Bronchial epithelial cell (primary cell): Measurements from ENCODE around the gene CDC25B. TPM values are rescaled to one million over a fixed set of nuclear protein-coding genes. Genes with fewer than 3 reads are reported as not detected.

ENCODE experiments used
- DNase-seq: peaks from one replicate; pipeline ENCODE4 v3.0.0-alpha.2; 2010; ENCODE audit warnings: low read depth
- FAIRE-seq: peaks from 2 replicates; lab custom pipeline; 2011; peaks lifted over from hg19 to GRCh38; lab: Jason Lieb, UNC
- H3K27me3 ChIP-seq: 2 replicates; pipeline ENCODE4 v1.5.1; 2011; ENCODE audit warnings: low read length; ENCODE audit not compliant: control insufficient read depth, insufficient read depth
- H3K36me3 ChIP-seq: 2 replicates; pipeline ENCODE4 v1.5.1; 2011; ENCODE audit warnings: low read length; ENCODE audit not compliant: control insufficient read depth, insufficient read depth
- H3K4me3 ChIP-seq: 2 replicates; pipeline ENCODE4 v1.5.1; 2011; ENCODE audit warnings: mild to moderate bottlenecking, low read depth, low read length, control low read depth
- total RNA-seq: library from RNA; depleted of rRNA; stranded (reverse); fragments of >200 nt; gene quantifications from 2 replicates; pipeline ENCODE4 v1.2.1, GENCODE V29; 2014
- TF ChIP-seq, protein P1 (sequence below): IDR thresholded peaks from 2 replicates; pipeline ENCODE4 v1.5.1; 2011; ENCODE audit warnings: mild to moderate bottlenecking, moderate library complexity, low read length, control low read depth, inconsistent platforms; ENCODE audit not compliant: insufficient read depth, severe bottlenecking

The CDC25B gene
- total RNA-seq, 1 donor from 2014 or later = 17.9 TPM

- Histone ChIP-seq H3K4me3 (peak overlapping the region; percentile 32), H3K27me3 (peaks cover 19% of the 10 kb centered on the region), H3K36me3 (no peaks in the 10 kb centered on the region)
- FAIRE-seq = no peak
- DNase-seq = no peak
- TF ChIP-seq, protein P1, sequence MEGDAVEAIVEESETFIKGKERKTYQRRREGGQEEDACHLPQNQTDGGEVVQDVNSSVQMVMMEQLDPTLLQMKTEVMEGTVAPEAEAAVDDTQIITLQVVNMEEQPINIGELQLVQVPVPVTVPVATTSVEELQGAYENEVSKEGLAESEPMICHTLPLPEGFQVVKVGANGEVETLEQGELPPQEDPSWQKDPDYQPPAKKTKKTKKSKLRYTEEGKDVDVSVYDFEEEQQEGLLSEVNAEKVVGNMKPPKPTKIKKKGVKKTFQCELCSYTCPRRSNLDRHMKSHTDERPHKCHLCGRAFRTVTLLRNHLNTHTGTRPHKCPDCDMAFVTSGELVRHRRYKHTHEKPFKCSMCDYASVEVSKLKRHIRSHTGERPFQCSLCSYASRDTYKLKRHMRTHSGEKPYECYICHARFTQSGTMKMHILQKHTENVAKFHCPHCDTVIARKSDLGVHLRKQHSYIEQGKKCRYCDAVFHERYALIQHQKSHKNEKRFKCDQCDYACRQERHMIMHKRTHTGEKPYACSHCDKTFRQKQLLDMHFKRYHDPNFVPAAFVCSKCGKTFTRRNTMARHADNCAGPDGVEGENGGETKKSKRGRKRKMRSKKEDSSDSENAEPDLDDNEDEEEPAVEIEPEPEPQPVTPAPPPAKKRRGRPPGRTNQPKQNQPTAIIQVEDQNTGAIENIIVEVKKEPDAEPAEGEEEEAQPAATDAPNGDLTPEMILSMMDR = peak; percentile 26
Observed at GRCh38 chr20:3751305-3751674, 44.8 kb upstream of the CDC25B start.

DNA sequence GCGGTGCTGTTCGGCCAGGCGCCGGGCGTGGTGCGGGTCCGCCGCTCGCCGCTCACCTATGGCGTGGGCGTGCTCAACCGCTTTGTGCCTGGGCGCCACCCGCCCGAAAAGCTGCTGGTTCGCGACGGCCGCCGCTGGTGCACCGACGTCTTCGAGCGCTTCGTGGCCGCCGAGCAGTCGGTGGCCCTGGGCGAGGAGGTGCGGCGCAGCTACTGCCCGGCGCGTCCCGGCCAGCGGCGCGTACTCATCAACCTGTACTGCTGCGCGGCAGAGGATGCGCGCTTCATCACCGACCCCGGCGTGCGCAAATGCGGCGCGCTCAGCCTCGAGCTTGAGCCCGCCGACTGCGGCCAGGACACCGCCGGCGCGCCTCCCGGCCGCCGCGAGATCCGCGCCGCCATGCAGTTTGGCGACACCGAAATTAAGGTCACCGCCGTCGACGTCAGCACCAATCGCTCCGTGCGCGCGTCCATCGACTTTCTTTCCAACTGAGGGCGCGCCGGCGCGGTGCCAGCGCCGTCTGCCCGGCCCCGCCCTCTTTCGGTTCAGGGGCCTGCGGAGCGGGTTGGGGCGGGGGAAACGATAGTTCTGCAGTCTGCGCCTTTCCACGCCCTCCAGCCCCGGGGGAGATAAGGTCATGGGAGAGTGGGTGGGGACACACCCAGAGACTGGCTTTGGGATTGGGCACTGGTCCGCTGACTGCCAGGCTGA lies 44.3 kb upstream of the CDC25B start:
- TF ChIP-seq, protein P1 = no peak
- Histone ChIP-seq H3K36me3 (no peaks in the 10 kb centered on the region), H3K27me3 (peaks cover 19% of the 10 kb centered on the region), H3K4me3 (peak overlapping the region; percentile 32)
- no peak for FAIRE-seq
- DNase-seq = peak; percentile 45

DNA sequence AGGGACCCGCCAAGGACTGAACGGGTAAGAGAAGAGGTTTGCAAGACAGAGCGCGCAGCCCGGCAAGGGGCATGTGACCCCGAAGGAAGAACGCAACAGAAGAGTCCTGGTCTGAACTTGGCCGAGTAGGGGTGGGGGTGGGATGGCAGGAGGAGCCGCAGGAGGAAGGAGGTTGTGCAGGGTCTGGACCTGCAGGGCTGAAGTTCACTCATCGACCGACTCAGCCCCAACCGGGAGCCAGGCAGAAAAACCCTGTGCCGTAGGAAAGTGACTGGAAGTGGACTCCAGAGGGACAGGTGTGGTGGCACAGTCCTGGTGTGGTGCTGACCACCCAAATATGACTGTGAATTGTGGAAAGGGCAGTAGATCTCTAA lies 43.7 kb upstream of the CDC25B start:
- TF ChIP-seq, protein P1 = no peak
- DNase-seq (no peak), FAIRE-seq (no peak)
- H3K36me3 ChIP-seq = no peaks in the 10 kb centered on the region
- H3K4me3 ChIP-seq = peak overlapping the region; percentile 32
- H3K27me3 ChIP-seq = peaks cover 19% of the 10 kb centered on the region

- Histone ChIP-seq H3K36me3 (no peaks in the 10 kb centered on the region), H3K4me3 (no peak overlapping the region), H3K27me3 (peaks cover 19% of the 10 kb centered on the region)
- FAIRE-seq (peak; percentile 36), DNase-seq (peak; percentile 61)
- TF ChIP-seq, protein P1 = peak; percentile 94
Observed at GRCh38 chr20:3753098-3753497, 43.0 kb upstream of the CDC25B start.

- H3K36me3 ChIP-seq = peaks cover 3% of the 10 kb centered on the region
Observed at GRCh38 chr20:3753501-3754275, 42.4 kb upstream of the CDC25B start.

More at GRCh38 chr20:3753501-3754275, 42.4 kb upstream of the CDC25B start:
- Histone ChIP-seq H3K4me3 (no peak overlapping the region), H3K27me3 (peaks cover 17% of the 10 kb centered on the region)
- TF ChIP-seq, protein P1 = no peak
- DNase-seq = no peak
- FAIRE-seq = no peak
